Retinal pigment epithelial cell (primary cell): Measurements from ENCODE around the gene MUSTN1.

Experiments used
- DNase-seq: peaks from one replicate; pipeline ENCODE4 v3.0.0-alpha.2; 2010; ENCODE audit warnings: low read depth
- H3K4me3 ChIP-seq: 2 replicates; pipeline ENCODE4 v1.5.1; 2011; ENCODE audit warnings: mild to moderate bottlenecking, low read length, control low read depth, moderate library complexity
- TF ChIP-seq, protein P1 (sequence below): conservative IDR thresholded peaks from 2 replicates; pipeline ENCODE4 v1.5.1; 2011; ENCODE audit warnings: low read depth, low read length, control low read depth, inconsistent platforms

The MUSTN1 gene

DNA sequence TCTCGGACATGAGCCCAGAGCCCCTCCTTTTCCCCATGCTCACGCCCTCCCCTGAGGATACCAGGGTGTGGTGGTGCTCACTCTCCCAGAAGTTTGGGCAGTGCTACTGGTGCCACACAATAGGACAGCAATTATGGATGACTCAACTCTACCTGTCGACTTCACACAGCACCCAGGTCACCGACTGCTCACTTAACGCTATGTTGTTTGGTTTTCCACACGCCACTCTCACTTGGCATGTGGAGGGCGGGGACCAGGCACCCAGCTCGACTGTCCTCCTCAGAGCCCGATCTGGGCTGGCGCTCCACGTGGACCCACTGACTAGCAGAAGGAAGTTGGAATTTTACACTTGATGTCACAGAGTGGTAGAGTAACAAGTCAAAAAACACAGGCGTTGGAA is 31.6 kb upstream of the MUSTN1 start:
- TF ChIP-seq, protein P1, sequence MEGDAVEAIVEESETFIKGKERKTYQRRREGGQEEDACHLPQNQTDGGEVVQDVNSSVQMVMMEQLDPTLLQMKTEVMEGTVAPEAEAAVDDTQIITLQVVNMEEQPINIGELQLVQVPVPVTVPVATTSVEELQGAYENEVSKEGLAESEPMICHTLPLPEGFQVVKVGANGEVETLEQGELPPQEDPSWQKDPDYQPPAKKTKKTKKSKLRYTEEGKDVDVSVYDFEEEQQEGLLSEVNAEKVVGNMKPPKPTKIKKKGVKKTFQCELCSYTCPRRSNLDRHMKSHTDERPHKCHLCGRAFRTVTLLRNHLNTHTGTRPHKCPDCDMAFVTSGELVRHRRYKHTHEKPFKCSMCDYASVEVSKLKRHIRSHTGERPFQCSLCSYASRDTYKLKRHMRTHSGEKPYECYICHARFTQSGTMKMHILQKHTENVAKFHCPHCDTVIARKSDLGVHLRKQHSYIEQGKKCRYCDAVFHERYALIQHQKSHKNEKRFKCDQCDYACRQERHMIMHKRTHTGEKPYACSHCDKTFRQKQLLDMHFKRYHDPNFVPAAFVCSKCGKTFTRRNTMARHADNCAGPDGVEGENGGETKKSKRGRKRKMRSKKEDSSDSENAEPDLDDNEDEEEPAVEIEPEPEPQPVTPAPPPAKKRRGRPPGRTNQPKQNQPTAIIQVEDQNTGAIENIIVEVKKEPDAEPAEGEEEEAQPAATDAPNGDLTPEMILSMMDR, result no peak
- no peak overlapping the region for H3K4me3 ChIP-seq
- DNase-seq, result no peak

- no peak for DNase-seq
- H3K4me3 ChIP-seq, result no peak overlapping the region
- TF ChIP-seq, protein P1, result no peak
Observed at GRCh38 chr3:52865994-52866393, 31.2 kb upstream of the MUSTN1 start.

DNA sequence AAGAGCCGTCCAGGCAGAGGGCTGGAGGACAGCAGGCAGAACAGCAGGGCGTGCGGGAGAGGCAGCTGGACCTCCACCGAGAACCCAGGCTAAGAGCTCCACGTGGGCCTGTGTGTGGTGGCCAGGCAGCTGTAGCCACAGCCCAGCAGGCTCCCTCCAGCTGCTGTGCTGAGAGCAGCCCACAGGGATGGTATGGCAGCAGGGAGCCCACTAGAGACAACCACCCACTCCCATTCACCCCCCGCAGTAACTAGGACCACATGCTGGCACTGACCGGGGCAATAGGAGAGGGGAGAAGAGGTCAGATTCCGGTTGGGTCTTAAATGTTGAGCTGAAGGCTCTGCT is 25.6 kb upstream of the MUSTN1 start:
- H3K4me3 ChIP-seq, result no peak overlapping the region
- DNase-seq, result no peak
- TF ChIP-seq, protein P1, result no peak

GRCh38 chr3:52859686-52860423 is 25.0 kb upstream of the MUSTN1 start:
- no peak overlapping the region for H3K4me3 ChIP-seq
- DNase-seq, result no peak
- TF ChIP-seq, protein P1, result no peak

- TF ChIP-seq, protein P1, result no peak
- no peak for DNase-seq
- no peak overlapping the region for H3K4me3 ChIP-seq
Observed at GRCh38 chr3:52857864-52858263, 23.0 kb upstream of the MUSTN1 start.

GRCh38 chr3:52857133-52857532 is 22.3 kb upstream of the MUSTN1 start:
- TF ChIP-seq, protein P1, result no peak
- H3K4me3 ChIP-seq, result no peak overlapping the region
- DNase-seq, result no peak

GRCh38 chr3:52856666-52857065 is 21.8 kb upstream of the MUSTN1 start:
- DNase-seq, result no peak
- TF ChIP-seq, protein P1, result no peak

More at GRCh38 chr3:52856666-52857065, 21.8 kb upstream of the MUSTN1 start:
- H3K4me3 ChIP-seq, result no peak overlapping the region
